ENCODE data around the gene NPW.

NPW gene

DNA sequence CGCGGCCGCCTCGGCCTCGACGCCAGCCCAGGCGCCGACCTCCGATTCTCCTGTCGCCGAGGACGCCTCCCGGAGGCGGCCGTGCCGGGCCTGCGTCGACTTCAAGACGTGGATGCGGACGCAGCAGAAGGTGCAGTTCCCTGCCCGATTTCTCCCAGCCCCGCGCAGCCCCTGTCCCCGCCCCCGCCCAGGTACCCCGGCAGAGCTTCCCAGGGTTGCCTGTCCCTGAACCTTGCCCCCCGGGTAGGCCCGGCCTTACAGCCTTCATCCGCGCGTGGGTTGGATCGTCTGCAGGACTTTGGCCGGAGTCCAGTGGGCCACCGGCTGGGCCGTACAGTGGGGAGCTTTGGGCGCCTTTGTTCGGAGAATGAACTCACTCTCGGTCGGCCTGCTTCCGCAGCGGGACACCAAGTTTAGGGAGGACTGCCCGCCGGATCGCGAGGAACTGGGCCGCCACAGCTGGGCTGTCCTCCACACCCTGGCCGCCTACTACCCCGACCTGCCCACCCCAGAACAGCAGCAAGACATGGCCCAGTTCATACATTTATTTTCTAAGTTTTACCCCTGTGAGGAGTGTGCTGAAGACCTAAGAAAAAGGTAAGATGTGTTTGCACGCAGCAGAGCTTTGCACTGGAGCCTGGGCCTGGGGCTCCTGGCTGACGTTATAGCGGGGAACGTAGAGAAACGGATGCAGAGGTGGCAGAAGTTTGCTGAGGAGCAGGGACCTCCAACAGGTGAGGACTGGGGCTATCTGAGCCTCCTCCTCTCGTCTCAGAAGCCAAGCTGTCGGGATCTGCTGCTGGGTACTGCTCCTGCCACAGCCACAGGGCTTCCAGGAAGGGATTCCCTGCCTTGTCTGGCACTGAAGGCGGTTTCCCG is 35.0 kb upstream of the NPW start:
- no peak for DNase-seq (ENCODE audit: low read depth, low spot score)
- in situ Hi-C loops (cut with HindIII; ENCODE audit: low sequenced_read_pairs) = no loop called here
- peak overlapping the region; percentile 73 for H3K4me3 ChIP-seq (ENCODE audit: low read depth, low read length)
- TF ChIP-seq, protein P1, sequence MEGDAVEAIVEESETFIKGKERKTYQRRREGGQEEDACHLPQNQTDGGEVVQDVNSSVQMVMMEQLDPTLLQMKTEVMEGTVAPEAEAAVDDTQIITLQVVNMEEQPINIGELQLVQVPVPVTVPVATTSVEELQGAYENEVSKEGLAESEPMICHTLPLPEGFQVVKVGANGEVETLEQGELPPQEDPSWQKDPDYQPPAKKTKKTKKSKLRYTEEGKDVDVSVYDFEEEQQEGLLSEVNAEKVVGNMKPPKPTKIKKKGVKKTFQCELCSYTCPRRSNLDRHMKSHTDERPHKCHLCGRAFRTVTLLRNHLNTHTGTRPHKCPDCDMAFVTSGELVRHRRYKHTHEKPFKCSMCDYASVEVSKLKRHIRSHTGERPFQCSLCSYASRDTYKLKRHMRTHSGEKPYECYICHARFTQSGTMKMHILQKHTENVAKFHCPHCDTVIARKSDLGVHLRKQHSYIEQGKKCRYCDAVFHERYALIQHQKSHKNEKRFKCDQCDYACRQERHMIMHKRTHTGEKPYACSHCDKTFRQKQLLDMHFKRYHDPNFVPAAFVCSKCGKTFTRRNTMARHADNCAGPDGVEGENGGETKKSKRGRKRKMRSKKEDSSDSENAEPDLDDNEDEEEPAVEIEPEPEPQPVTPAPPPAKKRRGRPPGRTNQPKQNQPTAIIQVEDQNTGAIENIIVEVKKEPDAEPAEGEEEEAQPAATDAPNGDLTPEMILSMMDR (IDR thresholded peaks at IDR 0.05; ENCODE audit: low read depth, low read length) = no peak

DNA sequence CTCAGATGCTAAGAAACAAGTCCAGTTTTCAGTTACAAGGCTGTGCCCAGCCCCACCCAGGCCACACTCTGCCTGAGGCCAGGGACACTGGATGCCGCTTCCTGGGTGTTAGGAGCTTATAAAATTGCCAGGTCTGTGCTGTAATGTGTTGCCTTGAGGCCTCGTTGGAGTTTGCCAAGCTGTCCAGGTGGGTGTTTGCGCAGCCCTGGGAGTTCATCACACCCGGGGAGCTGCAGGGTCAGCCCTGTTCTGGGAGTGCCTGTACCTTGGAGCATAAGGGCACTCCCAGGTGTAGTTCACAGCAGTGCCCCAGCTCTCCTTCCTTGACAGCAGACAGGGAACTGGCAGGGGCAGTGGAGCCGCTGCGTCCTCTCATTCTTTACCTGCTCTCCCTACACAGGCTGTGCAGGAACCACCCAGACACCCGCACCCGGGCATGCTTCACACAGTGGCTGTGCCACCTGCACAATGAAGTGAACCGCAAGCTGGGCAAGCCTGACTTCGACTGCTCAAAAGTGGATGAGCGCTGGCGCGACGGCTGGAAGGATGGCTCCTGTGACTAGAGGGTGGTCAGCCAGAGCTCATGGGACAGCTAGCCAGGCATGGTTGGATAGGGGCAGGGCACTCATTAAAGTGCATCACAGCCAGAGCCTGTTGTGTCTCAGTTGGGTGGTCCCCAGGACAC is 34.0 kb upstream of the NPW start:
- in situ Hi-C loops (cut with HindIII; ENCODE audit: low sequenced_read_pairs) = no loop called here
- DNase-seq (ENCODE audit: low read depth, low spot score) = no peak
- TF ChIP-seq, protein P1 (IDR thresholded peaks at IDR 0.05; ENCODE audit: low read depth, low read length) = no peak
- H3K4me3 ChIP-seq (ENCODE audit: low read depth, low read length) = peak overlapping the region; percentile 73

DNA sequence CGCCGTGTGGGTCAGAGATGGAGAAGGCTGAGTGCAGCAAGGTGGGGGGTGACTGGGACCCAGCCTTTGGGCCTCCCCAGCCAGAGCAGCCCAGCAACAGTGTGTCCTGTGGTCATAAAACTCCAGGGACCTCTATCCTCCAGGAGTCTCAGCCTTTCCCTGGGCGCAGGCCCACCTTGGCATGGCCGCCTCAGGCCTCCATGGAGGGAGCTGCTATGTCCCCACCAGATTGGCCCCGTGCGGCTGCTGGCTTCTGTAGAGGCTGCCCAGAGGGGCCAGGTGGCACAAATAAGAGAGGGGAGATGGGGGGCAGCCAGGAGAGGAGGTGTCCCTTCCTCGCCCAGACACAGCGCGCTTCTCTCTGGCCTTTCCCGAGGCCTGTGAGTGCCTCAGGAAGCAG is 32.4 kb upstream of the NPW start:
- TF ChIP-seq, protein P1 (IDR thresholded peaks at IDR 0.05; ENCODE audit: low read depth, low read length) = no peak
- no peak overlapping the region for H3K4me3 ChIP-seq (ENCODE audit: low read depth, low read length)
- DNase-seq (ENCODE audit: low read depth, low spot score) = no peak
- in situ Hi-C loops (cut with HindIII; ENCODE audit: low sequenced_read_pairs) = no loop called here

DNA sequence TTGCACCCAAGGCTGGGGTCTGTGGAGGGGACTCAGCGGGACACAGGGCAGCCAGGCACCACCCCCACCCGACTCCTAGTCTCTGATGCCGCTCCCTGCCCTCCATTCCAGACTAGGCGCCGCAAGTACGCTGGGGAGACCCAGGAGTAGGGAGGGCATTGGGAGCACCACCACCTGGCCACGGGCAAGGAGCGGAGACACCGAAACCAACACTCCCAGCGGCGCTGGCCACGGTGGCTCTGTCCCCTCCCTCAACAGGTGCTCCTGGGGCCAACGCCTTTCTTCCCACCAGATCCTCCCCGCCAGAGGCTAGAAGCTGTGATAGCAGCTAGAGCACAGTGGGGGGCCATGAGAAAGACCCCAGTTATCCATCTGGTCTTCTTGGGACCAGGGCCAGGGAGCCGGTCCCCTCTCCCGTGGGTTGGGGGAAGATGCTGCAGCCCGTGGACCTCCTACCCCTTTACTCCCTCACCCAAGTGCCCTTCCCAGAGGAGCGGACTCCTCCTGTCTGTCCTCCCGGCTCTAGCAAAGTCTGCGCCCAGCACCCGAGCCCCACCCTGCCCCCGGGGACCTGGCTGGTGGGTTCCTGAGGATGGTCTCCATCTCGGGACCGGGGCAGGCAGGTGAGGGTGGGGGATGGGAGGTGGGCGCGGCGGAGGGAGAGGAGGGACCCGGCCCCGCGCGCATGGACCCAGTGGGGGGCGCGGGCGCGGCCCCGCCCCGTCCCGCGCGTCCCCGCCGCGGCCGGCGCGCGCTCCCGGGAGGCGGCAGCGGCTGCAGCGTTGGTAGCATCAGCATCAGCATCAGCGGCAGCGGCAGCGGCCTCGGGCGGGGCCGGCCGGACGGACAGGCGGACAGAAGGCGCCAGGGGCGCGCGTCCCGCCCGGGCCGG is 30.1 kb upstream of the NPW start, which contains the start of gene SYNGR3:
Gene SYNGR3, plus strand, starts transcription at position 762 of the 892 bp plus-strand sequence. CDS start 133 bp downstream, outside the sequence.
- no peak for DNase-seq (ENCODE audit: low read depth, low spot score)
- TF ChIP-seq, protein P1 (IDR thresholded peaks at IDR 0.05; ENCODE audit: low read depth, low read length) = no peak
- H3K4me3 ChIP-seq (ENCODE audit: low read depth, low read length) = no peak within 1 kb of the TSS
- in situ Hi-C loops (cut with HindIII; ENCODE audit: low sequenced_read_pairs) = no loop called here

DNA sequence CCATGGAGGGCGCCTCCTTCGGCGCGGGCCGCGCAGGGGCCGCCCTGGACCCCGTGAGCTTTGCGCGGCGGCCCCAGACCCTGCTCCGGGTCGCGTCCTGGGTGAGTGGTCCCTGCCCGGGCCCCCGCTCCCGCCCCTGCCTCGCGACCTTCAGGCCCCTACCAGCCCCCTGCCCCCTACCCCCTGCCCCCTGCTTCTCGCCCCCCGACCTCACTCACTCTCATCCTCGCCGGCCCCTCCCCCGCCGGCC is 29.6 kb upstream of the NPW start:
- in situ Hi-C loops (cut with HindIII; ENCODE audit: low sequenced_read_pairs) = no loop called here
- TF ChIP-seq, protein P1 (IDR thresholded peaks at IDR 0.05; ENCODE audit: low read depth, low read length) = no peak
- DNase-seq (ENCODE audit: low read depth, low spot score) = no peak
- no peak overlapping the region for H3K4me3 ChIP-seq (ENCODE audit: low read depth, low read length)
